AG08396 (cell line): ENCODE measurements around the gene TMEM19.

Experiments
- DNase-seq: peaks from one replicate; pipeline ENCODE4 v3.0.0; 2012; ENCODE audit warnings: low spot score, mixed read lengths

The TMEM19 gene

GRCh38 chr12:71685914-71686657 is at the start of gene TMEM19:
TMEM19 (plus strand) TSS chr12:71686082; CDS start chr12:71686681, 599 bp downstream.
- peak; percentile 94 for DNase-seq

GRCh38 chr12:71636704-71637115 is 49.2 kb upstream of the TMEM19 start:
- peak; percentile 36 for DNase-seq

GRCh38 chr12:71638499-71638898 is 47.4 kb upstream of the TMEM19 start:
- DNase-seq = no peak

- DNase-seq = no peak
These were observed 46.5 kb upstream of the TMEM19 start for GRCh38 chr12:71639341-71639760.

- no peak for DNase-seq
These were observed 45.6 kb upstream of the TMEM19 start for GRCh38 chr12:71640316-71640715.

- no peak for DNase-seq
These were observed 44.5 kb upstream of the TMEM19 start for GRCh38 chr12:71641390-71641789.

GRCh38 chr12:71642264-71642663 is 43.6 kb upstream of the TMEM19 start:
- DNase-seq = no peak

- no peak for DNase-seq
These were observed 40.6 kb upstream of the TMEM19 start for GRCh38 chr12:71645268-71645667.

GRCh38 chr12:71646512-71646911 is 39.4 kb upstream of the TMEM19 start:
- no peak for DNase-seq

GRCh38 chr12:71648537-71648936 is 37.3 kb upstream of the TMEM19 start:
- DNase-seq = no peak

- DNase-seq = no peak
These were observed 36.5 kb upstream of the TMEM19 start for GRCh38 chr12:71649401-71649800.

GRCh38 chr12:71652656-71653055 is 33.2 kb upstream of the TMEM19 start:
- DNase-seq = no peak

- DNase-seq = no peak
These were observed 32.7 kb upstream of the TMEM19 start for GRCh38 chr12:71653137-71653536.

GRCh38 chr12:71654200-71654599 is 31.7 kb upstream of the TMEM19 start:
- no peak for DNase-seq

- no peak for DNase-seq
These were observed 30.4 kb upstream of the TMEM19 start for GRCh38 chr12:71655495-71655894.

- no peak for DNase-seq
These were observed 30.0 kb upstream of the TMEM19 start for GRCh38 chr12:71655907-71656306.

- no peak for DNase-seq
These were observed 29.1 kb upstream of the TMEM19 start for GRCh38 chr12:71656740-71657139.

- peak; percentile 33 for DNase-seq
These were observed 23.8 kb upstream of the TMEM19 start for GRCh38 chr12:71661977-71662530.

- DNase-seq = peak; percentile 24
These were observed 22.9 kb upstream of the TMEM19 start for GRCh38 chr12:71662849-71663560.

- peak; percentile 88 for DNase-seq
These were observed 22.1 kb upstream of the TMEM19 start, which contains the start of the genes THAP2 and ZFC3H1 for GRCh38 chr12:71663561-71664410. THAP2 (plus strand) TSS chr12:71664301; CDS start chr12:71664510, 209 bp downstream. ZFC3H1 (minus strand) TSS chr12:71663848; CDS start chr12:71663610, 238 bp downstream.

GRCh38 chr12:71664411-71665089 is 21.3 kb upstream of the TMEM19 start:
- no peak for DNase-seq
